K562 (cell line): Measurements from ENCODE around the gene BTRC.

Experiments
- LARP7 ChIP-seq: fragments of 450-650 bp; IDR thresholded peaks from 2 replicates; pipeline ENCODE4 v1.6.1; 2016
- RAD51 ChIP-seq: fragments of 450-650 bp; IDR thresholded peaks from 2 replicates; pipeline ENCODE4 v1.7.1; 2016; ENCODE audit warnings: low read depth, mild to moderate bottlenecking, borderline replicate concordance
- SREBF1 ChIP-seq: fragments of 150-350 bp; IDR thresholded peaks from 2 replicates; pipeline ENCODE4 v1.6.1; 2014; ENCODE audit warnings: antibody characterized with exemption, low read depth, low read length, borderline replicate concordance

GRCh38 chr10:101489355-101489754 is 135.4 kb downstream of the BTRC start:
- no peak for TF ChIP-seq LARP7
- TF ChIP-seq RAD51, result no peak
- no peak for TF ChIP-seq SREBF1
